ENCODE measurements around the gene KIAA0825. TPM values are rescaled to one million over a fixed set of nuclear protein-coding genes. Genes with fewer than 3 reads are reported as not detected.

Gene KIAA0825
- total and polyA plus RNA-seq, 3 donors from 2014 or later: 4.1 to 11.2 (median 9.3) TPM

GRCh38 chr5:94545870-94546625 lies 72.4 kb downstream of the KIAA0825 start:
- intact Hi-C loops (cut with DNase I; ENCODE audit: low total_unique reads): no loop called here
- WGBS, 2 donors: 87 to 95% methylated on average over 3 to 4 of the region's 4 CpGs
- no peaks in the 10 kb centered on the region for H3K4me1 ChIP-seq
- H3K27me3 ChIP-seq: no peaks in the 10 kb centered on the region
- H3K4me3 ChIP-seq: no peak overlapping the region
- H3K36me3 ChIP-seq (ENCODE audit: low read depth, missing control alignments): no peaks in the 10 kb centered on the region
- H3K9me3 ChIP-seq: no peaks in the 10 kb centered on the region
- no peak for DNase-seq
- TF ChIP-seq CTCF (IDR thresholded peaks at IDR 0.05) (no peak), POLR2A (IDR thresholded peaks at IDR 0.05) (no peak)
- no peak overlapping the region for H3K27ac ChIP-seq

GRCh38 chr5:94544875-94545547 lies 73.4 kb downstream of the KIAA0825 start:
- Histone ChIP-seq H3K4me3 (no peak overlapping the region), H3K4me1 (no peaks in the 10 kb centered on the region), H3K36me3 (ENCODE audit: low read depth, missing control alignments) (no peaks in the 10 kb centered on the region), H3K9me3 (no peaks in the 10 kb centered on the region), H3K27ac (no peak overlapping the region), H3K27me3 (no peaks in the 10 kb centered on the region)
- TF ChIP-seq CTCF (IDR thresholded peaks at IDR 0.05) (no peak), POLR2A (IDR thresholded peaks at IDR 0.05) (no peak)
- DNase-seq: no peak
- WGBS, 2 donors: 83 to 84% methylated on average over 6 to 7 of the region's 7 CpGs
- intact Hi-C loops (cut with DNase I; ENCODE audit: low total_unique reads): no loop called here

GRCh38 chr5:94544031-94544650 lies 74.3 kb downstream of the KIAA0825 start:
- no peak for DNase-seq
- TF ChIP-seq CTCF (IDR thresholded peaks at IDR 0.05) (no peak), POLR2A (IDR thresholded peaks at IDR 0.05) (no peak)
- Histone ChIP-seq H3K36me3 (ENCODE audit: low read depth, missing control alignments) (no peaks in the 10 kb centered on the region), H3K27me3 (no peaks in the 10 kb centered on the region), H3K4me1 (no peaks in the 10 kb centered on the region), H3K4me3 (no peak overlapping the region), H3K9me3 (no peaks in the 10 kb centered on the region), H3K27ac (no peak overlapping the region)
- 92 to 96% methylated on average over 1 of the region's 1 CpG for WGBS, 2 donors
- intact Hi-C loops (cut with DNase I; ENCODE audit: low total_unique reads): no loop called here

GRCh38 chr5:94540856-94541494 lies 77.4 kb downstream of the KIAA0825 start:
- Histone ChIP-seq H3K36me3 (ENCODE audit: low read depth, missing control alignments) (no peaks in the 10 kb centered on the region), H3K9me3 (no peaks in the 10 kb centered on the region), H3K4me3 (no peak overlapping the region), H3K4me1 (no peaks in the 10 kb centered on the region), H3K27ac (no peak overlapping the region), H3K27me3 (no peaks in the 10 kb centered on the region)
- intact Hi-C loops (cut with DNase I; ENCODE audit: low total_unique reads): no loop called here
- 89 to 92% methylated on average over 6 of the region's 6 CpGs for WGBS, 2 donors
- TF ChIP-seq CTCF (IDR thresholded peaks at IDR 0.05) (no peak), POLR2A (IDR thresholded peaks at IDR 0.05) (no peak)
- DNase-seq: no peak

Data from testis (tissue), 3 donors.